Measurements from ENCODE around the gene BOC. TPM values are rescaled to one million over a fixed set of nuclear protein-coding genes. Genes with fewer than 3 reads are reported as not detected.

The BOC gene
- total RNA-seq, 1 experiment from 2014 or later, result 4.5 TPM

DNA sequence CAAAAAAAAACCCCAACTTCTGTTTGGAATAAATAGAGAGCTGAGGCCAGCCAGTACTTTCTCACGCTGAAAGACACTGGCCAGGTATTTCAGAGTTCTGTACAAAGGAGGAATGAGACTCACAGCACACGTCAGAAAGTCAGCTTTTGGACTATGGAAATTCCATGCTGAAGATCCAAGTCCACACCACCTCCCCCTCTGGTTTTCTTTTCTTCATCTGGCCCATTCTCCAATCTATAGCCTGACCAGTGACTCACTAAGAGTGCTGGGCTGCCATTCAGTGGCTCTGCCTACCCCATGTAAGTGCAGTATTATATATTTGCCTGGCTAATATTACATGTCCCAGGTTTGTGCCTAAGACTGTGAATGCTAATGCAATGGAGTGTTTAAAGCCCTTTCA is 13.9 kb downstream of the BOC start:
- DNase-seq (ENCODE audit: low spot score), result no peak

DNA sequence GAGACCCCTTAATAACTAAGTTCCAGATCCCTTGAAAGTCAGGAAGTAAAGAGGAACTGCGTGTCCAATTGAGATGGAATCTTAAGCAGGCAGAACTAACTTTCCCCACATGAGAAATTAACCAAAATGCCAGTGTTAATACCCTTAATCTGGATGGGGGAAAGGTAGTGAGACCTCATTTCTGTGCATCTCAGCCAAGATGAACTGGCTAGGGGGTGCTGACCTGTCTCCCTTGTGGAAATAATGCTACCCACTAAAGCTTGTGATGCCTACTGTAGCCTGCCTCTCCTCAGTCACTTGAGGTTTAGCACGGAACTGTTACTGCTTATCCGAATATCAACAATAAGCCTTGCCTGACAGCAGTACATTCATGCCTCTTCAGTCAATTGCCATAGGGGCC is 15.1 kb downstream of the BOC start:
- no peak for DNase-seq (ENCODE audit: low spot score)

DNA sequence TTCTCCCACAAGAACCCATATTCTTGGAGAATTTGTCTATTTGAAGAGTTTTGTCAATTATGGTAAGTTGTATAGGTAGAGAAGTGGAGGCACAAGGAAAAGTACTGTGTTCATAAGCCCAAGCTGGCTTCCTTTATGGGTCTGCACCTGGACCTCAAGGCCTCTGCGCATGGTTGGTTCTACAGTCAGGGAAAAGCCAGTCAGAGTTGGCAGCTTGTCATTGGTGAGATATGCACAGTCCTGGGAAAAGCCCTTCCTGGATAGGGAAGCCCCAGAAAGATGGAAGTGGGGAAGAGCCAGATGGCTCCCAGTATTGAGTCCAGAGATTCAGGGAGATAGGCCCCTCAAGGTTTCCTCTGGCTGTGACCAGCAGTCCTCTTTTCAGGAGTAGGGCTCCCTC is 15.8 kb downstream of the BOC start:
- DNase-seq (ENCODE audit: low spot score), result no peak

DNA sequence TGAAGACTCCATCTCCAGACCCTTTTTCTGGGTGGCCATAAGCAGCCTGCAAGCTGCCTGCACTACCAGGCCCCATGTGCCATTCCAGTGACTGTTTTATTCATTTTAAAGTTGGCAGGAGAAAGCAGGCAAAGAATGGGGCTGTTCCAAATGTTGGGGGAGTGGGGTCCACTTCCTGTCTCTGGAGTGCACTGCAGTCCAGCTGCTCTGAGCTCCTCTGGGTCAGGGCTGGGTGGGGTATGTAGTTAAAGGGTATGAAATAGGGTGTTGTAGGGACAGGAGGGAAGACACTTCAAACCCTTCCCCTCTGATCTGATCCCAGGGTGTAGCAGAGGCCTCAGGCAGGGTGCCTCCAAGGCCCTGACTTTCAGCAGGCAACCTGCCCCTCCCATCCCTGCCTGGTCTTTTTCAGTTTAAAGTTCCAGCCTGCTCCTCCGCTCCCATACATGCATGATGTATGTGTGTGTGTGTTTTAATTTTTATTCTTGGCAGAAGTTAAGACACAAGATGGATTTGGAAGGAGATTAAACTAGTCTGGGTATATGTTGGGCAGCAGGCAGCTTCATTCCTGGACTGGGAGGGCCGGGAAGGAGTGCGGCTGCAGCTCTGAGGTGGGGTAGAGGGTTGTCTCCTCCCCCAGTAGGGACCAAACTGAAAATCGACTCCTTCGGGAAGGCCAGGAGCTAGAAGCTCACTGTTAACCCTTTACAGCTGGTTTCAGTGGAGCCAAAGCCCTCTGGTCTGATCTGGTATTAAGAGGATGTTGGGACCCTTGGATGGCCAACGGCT is 17.3 kb downstream of the BOC start:
- DNase-seq (ENCODE audit: low spot score), result no peak

DNA sequence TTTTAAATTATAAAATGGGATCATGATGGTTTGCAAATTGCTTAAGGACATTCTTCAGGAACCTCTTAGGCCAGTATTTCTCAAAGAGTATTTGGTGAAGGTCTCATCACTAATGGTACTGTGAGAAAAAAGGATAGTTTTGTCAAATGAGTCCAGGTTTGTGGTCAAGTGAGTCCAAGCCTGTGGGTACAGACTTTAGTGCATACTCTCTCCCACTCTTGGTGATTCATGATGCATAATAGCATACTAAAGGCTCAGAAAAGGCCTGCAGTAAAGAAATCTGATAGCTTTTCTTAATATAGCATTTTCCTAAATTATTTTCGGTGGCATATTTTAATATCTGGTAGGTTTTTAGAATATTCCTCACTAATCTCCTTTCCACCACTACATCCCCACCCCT is 20.0 kb downstream of the BOC start:
- peak; percentile 76 for DNase-seq (ENCODE audit: low spot score)

DNA sequence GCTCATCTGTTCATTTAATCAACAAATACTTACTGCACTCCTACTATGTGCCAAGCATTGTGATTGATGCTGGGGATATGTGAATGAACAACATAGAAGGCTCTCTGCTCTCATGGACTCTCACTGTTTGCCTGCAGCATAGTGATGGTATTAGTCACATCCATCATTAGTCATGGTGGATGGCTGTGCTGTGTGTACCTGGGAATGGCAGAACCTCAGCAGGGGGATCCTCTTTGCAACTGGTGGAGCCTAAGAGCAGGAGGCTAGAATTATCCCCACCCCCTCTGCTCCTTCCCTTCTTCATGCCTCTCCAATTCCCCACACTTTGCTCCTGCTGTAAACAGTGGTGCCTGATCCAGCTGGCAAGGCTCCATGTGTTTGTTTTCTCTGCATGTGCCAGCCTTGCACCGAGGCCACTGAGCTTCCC is 20.5 kb downstream of the BOC start:
- peak; percentile 96 for DNase-seq (ENCODE audit: low spot score)

DNA sequence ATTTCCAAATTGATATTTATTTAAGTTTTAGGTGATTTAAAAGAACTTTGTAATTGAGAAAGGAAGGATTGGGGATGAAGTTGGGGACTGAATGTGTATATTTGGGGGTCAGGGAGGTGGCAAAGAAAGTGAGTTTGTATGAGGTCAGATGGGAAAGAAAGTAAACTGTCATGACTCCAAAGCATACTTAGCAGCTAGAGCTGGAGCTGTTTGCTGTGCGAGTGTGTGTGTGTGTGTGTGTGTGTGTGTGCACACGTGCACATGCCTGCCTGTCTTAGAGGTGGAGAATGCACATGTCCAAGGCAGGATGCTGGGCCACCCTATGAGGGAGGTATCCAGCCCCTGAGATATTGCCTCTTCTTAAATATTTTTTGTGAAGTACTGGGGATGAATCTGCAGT is 21.0 kb downstream of the BOC start:
- no peak for DNase-seq (ENCODE audit: low spot score)

DNA sequence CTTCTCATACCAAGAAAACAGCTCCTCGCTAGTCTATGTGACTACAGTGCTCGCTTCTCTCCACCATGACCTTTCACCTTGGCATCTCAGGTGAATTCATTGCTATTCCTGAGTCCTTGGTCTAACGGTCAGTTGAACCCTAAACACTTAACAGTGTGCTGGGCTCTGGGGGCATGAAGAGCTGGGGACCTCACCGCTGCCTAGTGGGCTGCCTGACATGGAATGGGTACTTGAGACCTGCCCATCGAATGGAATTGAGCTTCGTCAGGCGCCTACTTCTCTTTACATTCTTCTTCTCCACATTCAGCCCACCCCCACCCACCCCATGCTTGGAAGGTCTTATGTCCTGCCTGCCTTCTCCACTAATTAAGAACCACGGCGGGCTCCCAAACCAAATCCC is 22.1 kb downstream of the BOC start:
- DNase-seq (ENCODE audit: low spot score), result no peak

DNA sequence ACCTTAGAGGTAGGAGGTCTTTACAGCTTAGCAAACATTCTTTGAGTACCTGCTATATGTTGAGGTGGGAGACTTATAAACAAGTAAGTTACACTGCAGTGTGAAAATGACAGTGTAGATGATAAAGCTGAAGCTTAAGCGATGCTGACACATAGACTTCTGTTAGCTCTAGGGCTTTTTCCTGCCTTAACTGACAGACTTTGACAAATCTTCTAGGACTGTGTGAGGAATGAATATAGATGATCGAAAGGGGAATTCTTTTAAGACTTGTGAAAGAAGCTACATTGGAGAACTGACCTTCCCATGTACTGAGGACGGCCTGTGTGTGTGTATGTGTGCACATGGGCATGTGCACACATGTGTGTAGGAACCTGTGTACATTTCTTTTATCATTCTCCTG is 22.7 kb downstream of the BOC start:
- no peak for DNase-seq (ENCODE audit: low spot score)

DNA sequence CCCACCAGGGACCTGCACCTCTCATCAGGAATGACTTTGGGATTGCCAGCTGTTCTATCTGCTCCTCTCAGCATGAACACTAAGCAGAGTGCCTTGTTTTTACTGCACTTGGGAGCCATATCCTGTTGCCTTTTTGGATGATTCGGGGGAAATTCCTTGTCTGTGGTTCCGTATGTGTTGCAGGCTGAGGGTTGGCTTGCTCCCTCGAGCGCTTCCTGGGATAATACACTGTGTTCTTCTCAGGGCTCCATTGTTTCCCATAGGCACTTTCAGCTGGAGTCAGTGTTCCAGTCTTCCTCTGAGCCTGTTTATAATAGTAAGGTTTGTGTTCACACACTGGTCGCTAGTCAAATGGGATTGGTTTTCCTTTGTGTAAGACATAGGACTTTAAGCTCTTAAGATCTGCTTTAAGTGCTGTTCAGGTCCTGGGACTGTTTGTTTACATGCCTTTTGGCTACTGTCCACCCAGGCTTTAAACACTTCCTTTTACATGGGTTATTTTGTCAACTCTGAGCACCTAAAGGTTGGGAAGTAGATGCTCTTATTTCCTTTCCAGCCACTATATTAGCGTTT is 23.4 kb downstream of the BOC start:
- no peak for DNase-seq (ENCODE audit: low spot score)

DNA sequence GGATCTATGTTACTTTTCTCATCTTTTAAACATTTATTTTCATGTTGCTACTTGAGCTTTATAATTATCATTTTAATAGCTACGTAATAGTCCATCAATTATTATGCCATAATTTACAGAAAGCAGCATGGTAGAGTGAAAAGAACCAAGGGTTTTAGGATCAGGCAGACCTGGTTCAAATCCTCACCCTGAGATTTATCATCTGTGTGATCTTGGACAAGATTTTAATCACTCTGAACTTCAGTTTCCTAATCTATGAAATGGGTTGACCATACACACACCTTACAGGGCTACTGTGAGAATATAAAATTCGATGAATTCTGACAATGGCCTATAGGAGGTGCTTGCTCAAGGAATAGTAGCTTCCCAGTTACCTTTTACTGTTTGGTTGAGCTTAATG is 27.1 kb downstream of the BOC start:
- DNase-seq (ENCODE audit: low spot score), result no peak

DNA sequence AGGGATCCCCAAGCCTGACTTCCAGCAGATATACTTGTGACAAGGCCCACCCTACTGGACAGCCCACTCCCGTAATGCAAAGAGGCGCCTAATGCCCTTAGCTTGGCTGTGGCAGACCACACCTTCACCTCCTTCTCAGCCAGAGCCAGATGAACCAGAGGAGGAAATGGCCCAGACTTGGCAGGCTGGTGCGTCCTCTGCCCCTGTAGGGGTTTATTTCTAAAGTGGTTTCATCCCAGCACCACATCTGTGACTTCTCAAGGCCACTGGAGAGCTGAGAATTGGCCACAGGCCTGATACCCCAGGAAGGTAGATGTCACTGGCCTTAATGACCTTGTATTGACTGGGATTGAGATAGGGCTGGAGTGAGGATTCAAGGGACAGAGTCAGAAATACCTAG is 29.5 kb downstream of the BOC start:
- DNase-seq (ENCODE audit: low spot score), result no peak

DNA sequence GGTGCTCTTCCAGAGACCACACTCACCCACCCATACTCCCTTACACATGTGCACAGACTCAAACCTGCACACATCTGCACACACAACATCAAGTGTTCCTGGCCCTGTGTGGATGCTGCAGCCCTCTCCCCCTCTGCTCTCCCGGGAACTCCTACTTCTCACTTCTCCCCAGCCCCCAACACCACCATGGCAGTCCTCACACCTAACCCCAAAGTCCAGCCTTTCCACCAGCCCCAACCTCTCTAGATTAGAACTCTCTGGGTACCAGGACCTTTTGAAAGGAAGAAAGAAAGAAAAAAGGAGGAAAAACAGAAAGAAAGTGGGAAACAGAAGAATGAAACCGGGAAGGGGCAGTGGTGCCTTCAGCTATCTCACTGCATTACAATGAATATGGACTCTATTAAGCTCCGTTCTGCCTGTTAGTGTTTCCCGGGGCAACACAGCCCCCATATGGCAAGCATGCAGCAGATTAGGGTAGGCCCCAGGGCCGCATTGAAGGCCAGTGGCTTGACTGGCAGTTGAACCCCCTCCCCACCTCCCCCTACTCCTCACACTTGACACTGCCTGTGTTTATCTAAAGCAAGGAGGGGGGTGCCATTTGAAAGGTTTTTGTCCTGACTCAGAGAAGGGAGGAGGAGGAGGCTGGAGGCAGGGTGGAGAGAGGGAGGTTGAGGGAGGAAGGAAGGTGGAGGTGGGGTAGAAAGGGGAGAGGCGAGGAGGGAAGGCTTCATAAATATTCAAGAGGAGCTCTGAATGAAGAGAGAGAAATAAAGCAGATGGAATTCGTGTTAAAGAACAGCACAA is 30.1 kb downstream of the BOC start:
- peak; percentile 65 for DNase-seq (ENCODE audit: low spot score)

DNA sequence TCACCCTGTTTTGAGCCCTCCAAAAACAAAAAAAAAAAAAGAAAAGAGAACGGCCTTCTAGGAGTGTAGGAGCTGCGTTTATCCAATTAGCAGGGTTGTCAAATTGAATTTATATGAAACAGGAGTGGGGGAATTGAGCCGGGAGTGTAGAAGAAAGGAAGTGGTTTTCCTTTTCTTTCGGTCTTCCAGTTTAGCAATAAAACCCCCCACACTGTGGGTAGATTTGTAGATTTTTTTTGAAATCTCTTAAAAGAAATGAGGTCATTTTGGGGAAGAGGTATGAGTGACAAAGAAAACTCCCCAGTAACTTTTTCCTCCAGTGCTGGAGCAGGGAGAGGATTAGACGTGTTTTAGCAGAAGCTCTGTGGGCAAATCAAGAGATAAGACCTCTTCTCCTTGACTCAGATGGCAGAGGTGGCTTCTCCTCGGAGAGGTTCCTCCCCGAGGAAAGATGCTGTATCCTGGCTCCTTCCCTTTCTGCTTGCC is 30.8 kb downstream of the BOC start:
- peak; percentile 67 for DNase-seq (ENCODE audit: low spot score)

DNA sequence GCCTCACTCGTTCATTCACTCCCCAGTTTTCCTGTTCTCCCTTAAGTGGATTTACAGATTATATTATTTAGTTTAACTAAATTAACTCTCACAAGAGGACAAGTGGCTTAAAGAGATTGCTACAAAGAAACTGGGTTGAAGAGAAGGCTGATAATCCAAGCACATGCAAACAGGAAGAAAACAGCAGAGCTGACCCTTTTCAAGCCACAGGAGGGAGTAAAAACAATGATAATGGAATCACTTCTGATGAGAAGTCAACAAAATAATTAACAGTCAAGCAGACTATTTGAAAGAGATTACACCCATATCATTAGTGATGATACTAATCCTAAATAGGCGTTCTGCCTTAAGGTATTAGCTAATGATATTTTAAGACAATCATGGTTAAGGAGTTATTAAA is 31.7 kb downstream of the BOC start:
- DNase-seq (ENCODE audit: low spot score), result no peak

DNA sequence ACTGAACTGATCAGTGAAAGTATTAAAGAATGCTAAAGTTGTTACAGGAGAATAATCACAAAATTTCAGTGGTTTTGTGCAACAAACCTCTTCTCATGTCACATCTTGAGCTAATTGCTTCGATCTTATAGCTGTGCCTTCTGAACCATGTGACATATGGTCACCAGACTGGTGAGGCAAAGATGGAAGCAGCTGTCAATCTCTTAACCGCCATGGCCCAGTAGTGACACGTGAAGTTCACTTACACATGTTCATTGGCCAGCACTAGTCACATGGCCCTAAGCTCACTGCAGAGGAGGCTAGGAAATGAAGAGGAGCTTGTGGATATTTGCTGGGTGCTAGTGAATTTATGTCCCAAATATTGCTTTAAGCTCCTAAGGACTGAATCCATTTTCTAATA is 32.5 kb downstream of the BOC start:
- no peak for DNase-seq (ENCODE audit: low spot score)

DNA sequence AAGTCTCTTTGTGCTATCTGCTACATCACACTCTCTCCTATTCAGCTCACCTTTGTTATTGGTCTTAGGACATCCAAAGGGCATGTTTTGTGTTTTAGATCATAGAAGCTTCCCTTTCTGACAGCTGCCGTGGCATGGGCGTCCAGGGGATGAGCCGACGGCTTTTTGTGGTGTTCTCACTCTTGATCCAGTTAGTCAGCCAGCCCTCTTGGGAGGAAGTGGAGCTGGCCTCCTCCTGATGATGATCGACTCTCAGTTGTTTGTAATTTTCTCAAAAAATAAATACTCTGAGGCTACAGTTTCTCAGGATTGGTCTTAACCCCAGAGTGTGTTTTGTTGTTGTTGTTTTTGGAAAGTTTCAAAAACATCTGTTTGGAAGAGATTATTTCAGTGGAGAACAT is 34.4 kb downstream of the BOC start:
- no peak for DNase-seq (ENCODE audit: low spot score)

DNA sequence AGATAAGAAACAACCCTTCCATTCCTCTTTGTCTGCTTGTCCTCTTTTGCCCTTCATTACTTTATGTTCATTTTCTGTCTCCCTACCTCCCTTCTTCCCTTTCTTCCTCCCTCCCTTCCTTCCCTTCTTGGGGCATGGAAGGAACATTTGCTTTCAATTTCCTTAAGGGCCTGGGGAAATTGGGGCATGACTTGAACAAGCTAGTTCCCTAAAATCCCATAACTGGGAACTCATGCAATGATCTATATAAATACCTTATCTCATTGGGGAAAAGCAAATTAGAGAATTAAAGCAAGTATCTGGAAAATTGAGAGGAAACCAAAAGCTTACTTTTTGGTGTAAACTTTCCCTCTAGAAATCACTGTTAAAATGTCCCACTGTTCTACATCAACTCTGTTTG is 35.7 kb downstream of the BOC start:
- no peak for DNase-seq (ENCODE audit: low spot score)

DNA sequence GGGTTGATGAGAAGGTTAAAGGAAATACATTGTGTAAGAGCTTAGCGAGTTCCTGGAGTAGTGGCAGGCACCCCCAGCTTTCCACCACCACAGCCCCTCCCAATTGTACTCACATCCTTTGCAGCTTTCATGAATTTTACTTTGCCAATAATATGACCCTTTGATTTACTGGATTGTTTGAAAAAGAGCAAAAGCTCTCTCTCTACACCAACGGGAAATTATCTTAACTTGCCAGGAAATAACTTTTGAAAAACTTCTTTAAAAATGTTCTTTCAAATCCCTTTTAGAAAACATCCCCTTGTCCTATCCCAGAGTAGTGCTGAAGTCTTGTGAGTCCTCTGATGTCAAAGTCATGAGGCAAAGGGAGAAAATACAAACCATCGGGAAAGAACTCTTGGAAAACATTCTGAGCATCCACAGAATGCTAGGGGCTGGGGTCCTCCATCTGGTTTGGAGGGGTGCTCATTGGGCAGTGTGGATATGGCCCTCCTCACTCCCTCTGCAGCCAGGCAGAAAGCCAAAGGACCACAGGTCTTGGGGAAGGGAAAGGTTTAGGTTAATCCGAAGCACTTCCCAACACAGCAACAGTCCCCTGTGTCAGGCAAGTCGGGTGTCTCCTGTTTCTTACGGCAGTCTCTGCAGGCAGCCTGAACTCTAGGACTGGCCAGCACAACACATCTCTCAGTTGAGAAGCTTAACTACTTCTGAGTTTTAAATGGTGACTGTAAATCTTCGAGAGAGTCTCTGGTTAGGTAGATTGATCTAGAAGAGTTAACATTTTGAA is 36.5 kb downstream of the BOC start:
- no peak for DNase-seq (ENCODE audit: low spot score)

DNA sequence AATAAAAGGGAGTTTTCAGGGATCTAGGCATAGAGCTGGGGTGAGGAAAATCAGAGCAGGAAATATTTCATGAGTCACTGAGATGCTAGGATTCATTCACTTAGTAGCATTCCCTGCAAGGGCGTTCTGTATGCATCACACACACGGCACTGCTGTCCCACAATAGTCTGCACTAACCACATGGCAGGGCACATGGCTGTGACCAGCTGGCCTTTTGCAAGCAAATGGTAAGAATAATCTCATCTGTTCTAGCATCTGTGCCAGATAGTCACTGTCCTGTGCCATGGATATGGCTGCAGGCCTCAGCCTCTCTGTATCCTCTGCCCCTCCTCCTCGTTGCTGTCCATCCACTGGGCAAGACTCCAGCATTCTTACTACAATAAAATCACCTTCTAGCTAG is 37.8 kb downstream of the BOC start:
- peak; percentile 82 for DNase-seq (ENCODE audit: low spot score)

DNA sequence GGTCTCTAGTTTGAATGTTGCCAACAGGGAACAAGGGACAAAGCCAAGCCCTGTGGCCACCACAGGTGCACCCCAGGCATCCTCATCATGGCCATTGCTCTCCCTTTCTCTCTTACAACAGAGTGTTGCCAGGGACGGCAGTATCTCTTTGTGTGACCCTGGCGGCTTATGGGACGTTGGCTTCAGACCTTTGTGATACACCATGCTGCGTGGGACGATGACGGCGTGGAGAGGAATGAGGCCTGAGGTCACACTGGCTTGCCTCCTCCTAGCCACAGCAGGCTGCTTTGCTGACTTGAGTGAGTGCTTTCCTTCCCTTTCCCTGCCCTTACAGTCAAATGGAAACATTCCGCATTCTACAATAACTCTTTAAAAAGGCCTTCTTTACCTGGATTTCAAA is 38.2 kb downstream of the BOC start:
- DNase-seq (ENCODE audit: low spot score), result no peak

DNA sequence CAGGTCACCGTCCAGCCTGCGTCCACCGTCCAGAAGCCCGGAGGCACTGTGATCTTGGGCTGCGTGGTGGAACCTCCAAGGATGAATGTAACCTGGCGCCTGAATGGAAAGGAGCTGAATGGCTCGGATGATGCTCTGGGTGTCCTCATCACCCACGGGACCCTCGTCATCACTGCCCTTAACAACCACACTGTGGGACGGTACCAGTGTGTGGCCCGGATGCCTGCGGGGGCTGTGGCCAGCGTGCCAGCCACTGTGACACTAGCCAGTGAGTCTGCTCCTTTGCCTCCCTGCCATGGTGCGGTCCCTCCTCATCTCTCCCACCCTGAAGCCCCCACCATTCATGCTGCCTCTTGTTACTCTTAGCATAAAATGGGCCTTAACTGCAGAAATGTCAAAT is 39.2 kb downstream of the BOC start:
- DNase-seq (ENCODE audit: low spot score), result no peak
